ENCODE measurements around the gene SOWAHC. TPM values are rescaled to one million over a fixed set of nuclear protein-coding genes. Genes with fewer than 3 reads are reported as not detected.
"Not testable (repeated sequence)": the region's sequence is repeated elsewhere in the genome, so short reads cannot be mapped to it uniquely, and the experiment has no call there.

Gene SOWAHC
- total RNA-seq, 4 donors from 2014 or later = 40.6 to 99.5 (median 57.3) TPM

DNA sequence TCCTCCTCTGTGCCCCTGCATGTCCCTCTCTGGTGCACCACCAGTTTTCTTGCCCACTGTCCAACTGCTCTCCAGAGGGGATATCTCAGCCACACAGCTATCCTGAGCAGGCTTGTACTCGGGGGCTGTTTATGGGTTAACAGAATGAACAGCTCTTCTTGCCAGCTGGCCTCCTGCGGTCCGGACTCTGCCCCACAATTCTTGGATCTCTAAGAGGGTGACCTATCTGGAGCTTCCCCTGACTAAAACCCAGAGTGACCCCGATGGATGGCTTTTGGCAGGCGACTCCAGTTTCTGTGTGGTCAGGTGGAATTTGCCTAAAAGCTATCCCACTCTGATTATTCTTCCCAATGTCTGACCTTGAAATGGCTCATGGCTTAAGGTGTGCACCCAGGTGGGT lies 9.1 kb downstream of the SOWAHC start:
- WGBS, 2 donors (ENCODE audit: low coverage in 1 of 2) = 73% methylated on average over 5 of the region's 5 CpGs; no CpG with 5 or more reads in 1 of the 2 donors
- no peak overlapping the region for H3K4me3 ChIP-seq
- in situ Hi-C loops (cut with MboI; ENCODE audit: low pct_ligation_motif_present in 1 of 4, low pct_unique_long_range_greater_than_20kb in 1 of 4, low sequenced_read_pairs in 3 of 4) = no loop called here
- H3K27me3 ChIP-seq = no peaks in the 10 kb centered on the region
- TF ChIP-seq POLR2AphosphoS5 (IDR thresholded peaks at IDR 0.05) (no peak), CTCF (IDR thresholded peaks at IDR 0.05) (no peak), EP300 (IDR thresholded peaks at IDR 0.05; ENCODE audit: low read depth) (no peak), POLR2A (IDR thresholded peaks at IDR 0.05) (no peak)
- no peaks in the 10 kb centered on the region for H3K9me3 ChIP-seq
- no peak for DNase-seq
- no peak overlapping the region for H3K27ac ChIP-seq
- intact Hi-C loops (cut with DNase I; ENCODE audit: low total_unique reads) = no loop called here
- H3K4me1 ChIP-seq = peaks cover under 1 to 11% (median 2%) of the 10 kb centered on the region in 4 donors
- no peaks in the 10 kb centered on the region for H3K36me3 ChIP-seq

DNA sequence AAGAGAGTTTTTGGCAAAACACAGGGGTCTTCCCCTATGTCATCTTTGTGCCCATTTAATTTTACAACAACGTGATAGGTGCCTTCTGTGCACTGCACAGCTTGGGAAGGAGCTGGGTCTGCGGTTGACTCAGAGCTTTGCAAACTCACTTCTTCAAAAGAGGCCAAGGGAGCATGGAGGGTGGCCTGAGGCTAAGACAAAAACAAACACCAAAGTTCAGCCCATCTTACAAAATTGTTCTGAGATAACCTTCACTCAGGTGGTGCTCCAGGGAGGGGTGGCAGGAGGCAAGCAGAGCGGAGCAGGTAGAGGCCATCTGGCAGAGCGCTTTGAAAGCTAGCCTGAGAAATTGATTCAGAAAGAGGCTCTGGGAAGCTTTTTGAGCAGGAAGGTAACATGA lies 9.8 kb downstream of the SOWAHC start:
- Histone ChIP-seq H3K4me1 (peaks cover 0 to 4% (median 0%) of the 10 kb centered on the region in 4 donors), H3K27me3 (no peaks in the 10 kb centered on the region), H3K36me3 (no peaks in the 10 kb centered on the region), H3K27ac (no peak overlapping the region), H3K9me3 (no peaks in the 10 kb centered on the region), H3K4me3 (no peak overlapping the region)
- no peak for DNase-seq
- in situ Hi-C loops (cut with MboI; ENCODE audit: low pct_ligation_motif_present in 1 of 4, low pct_unique_long_range_greater_than_20kb in 1 of 4, low sequenced_read_pairs in 3 of 4) = no loop called here
- TF ChIP-seq POLR2A (IDR thresholded peaks at IDR 0.05) (no peak), EP300 (IDR thresholded peaks at IDR 0.05; ENCODE audit: low read depth) (no peak), POLR2AphosphoS5 (IDR thresholded peaks at IDR 0.05) (no peak), CTCF (IDR thresholded peaks at IDR 0.05) (no peak)
- intact Hi-C loops (cut with DNase I; ENCODE audit: low total_unique reads) = no loop called here
- 95% methylated on average over 4 of the region's 4 CpGs; no CpG with 5 or more reads in 1 of the 2 donors for WGBS, 2 donors (ENCODE audit: low coverage in 1 of 2)

GRCh38 chr2:109624339-109624738 lies 10.2 kb downstream of the SOWAHC start:
- Histone ChIP-seq H3K4me1 (peaks cover 0 to under 1% (median 0%) of the 10 kb centered on the region in 4 donors), H3K9me3 (no peaks in the 10 kb centered on the region), H3K27ac (no peak overlapping the region), H3K36me3 (no peaks in the 10 kb centered on the region), H3K4me3 (no peak overlapping the region), H3K27me3 (no peaks in the 10 kb centered on the region)
- in situ Hi-C loops (cut with MboI; ENCODE audit: low pct_ligation_motif_present in 1 of 4, low pct_unique_long_range_greater_than_20kb in 1 of 4, low sequenced_read_pairs in 3 of 4) (no loop called here), intact Hi-C loops (cut with DNase I; ENCODE audit: low total_unique reads) (no loop called here)
- no peak for DNase-seq
- WGBS, 2 donors (ENCODE audit: low coverage in 1 of 2) = 76 to 78% methylated on average over 4 of the region's 4 CpGs
- TF ChIP-seq CTCF (IDR thresholded peaks at IDR 0.05) = no peak
- TF ChIP-seq POLR2A (IDR thresholded peaks at IDR 0.05) = no peak
- no peak for TF ChIP-seq POLR2AphosphoS5 (IDR thresholded peaks at IDR 0.05)
- no peak for TF ChIP-seq EP300 (IDR thresholded peaks at IDR 0.05; ENCODE audit: low read depth)

- H3K27me3 ChIP-seq; H3K27ac ChIP-seq; H3K4me1 ChIP-seq; H3K36me3 ChIP-seq; H3K9me3 ChIP-seq; in situ Hi-C loops (cut with MboI; ENCODE audit: low pct_ligation_motif_present in 1 of 4, low pct_unique_long_range_greater_than_20kb in 1 of 4, low sequenced_read_pairs in 3 of 4); intact Hi-C loops (cut with DNase I; ENCODE audit: low total_unique reads); H3K4me3 ChIP-seq; DNase-seq: not testable (repeated sequence)
- WGBS, 2 donors (ENCODE audit: low coverage in 1 of 2) = 73 to 81% methylated on average over 5 to 7 of the region's 7 CpGs
Measured at GRCh38 chr2:109628321-109628720, 14.2 kb downstream of the SOWAHC start.

GRCh38 chr2:109629867-109630266 lies 15.7 kb downstream of the SOWAHC start:
- Histone ChIP-seq H3K27ac (no peak overlapping the region), H3K4me3 (no peak overlapping the region), H3K4me1 (no peaks in the 10 kb centered on the region), H3K27me3 (no peaks in the 10 kb centered on the region), H3K9me3 (no peaks in the 10 kb centered on the region), H3K36me3 (no peaks in the 10 kb centered on the region)
- WGBS, 2 donors (ENCODE audit: low coverage in 1 of 2) = 38 to 80% methylated on average over 2 to 3 of the region's 3 CpGs
- in situ Hi-C loops (cut with MboI; ENCODE audit: low pct_ligation_motif_present in 1 of 4, low pct_unique_long_range_greater_than_20kb in 1 of 4, low sequenced_read_pairs in 3 of 4) (no loop called here), intact Hi-C loops (cut with DNase I; ENCODE audit: low total_unique reads) (no loop called here)
- no peak for DNase-seq
- TF ChIP-seq EP300 (IDR thresholded peaks at IDR 0.05; ENCODE audit: low read depth) = no peak
- no peak for TF ChIP-seq POLR2A (IDR thresholded peaks at IDR 0.05)
